A549 (cell line): Measurements from ENCODE around the gene NKAIN2. TPM values are rescaled to one million over a fixed set of nuclear protein-coding genes. Genes with fewer than 3 reads are reported as not detected.

Source experiments
- ATAC-seq, 2 experiments: fragments of 200-7000 bp in 1 of 2; fragments of >200 bp in 1 of 2; cut with Nextera tagmentation in 1 of 2; cut with Tn5 transposase in 1 of 2; 3 replicates each; pipeline versions ENCODE4 v1.8.0 to v1.9.1; 2018 to 2020; ENCODE audit warnings: mild to moderate bottlenecking in 1 of 2, moderate library complexity in 1 of 2
- CTCF ChIA-PET: fragments of 300-600 bp; sonication (Branson Sonifier 250); formaldehyde crosslinking; extraction: SDS; loops from one replicate; lab custom pipeline; 2021; ENCODE audit warnings: antibody characterized with exemption, inconsistent platforms; lab: Yijun Ruan, JAX
- POLR2A ChIA-PET: fragments of 350-600 bp; formaldehyde crosslinking; extraction: SDS; loops from one replicate; lab custom pipeline; 2021; ENCODE audit warnings: antibody characterized with exemption, inconsistent platforms; lab: Yijun Ruan, JAX
- DNase-seq, 2 experiments: peaks; one replicate each; pipeline versions ENCODE4 v3.0.0 to v3.0.0-alpha.2; 2011 to 2016; ENCODE audit warnings: low read depth in 1 of 2, low spot score in 1 of 2
- FAIRE-seq: peaks from 2 replicates; lab custom pipeline; 2011; peaks lifted over from hg19 to GRCh38; lab: Jason Lieb, UNC
- H3K27ac ChIP-seq, 2 experiments: fragments of >200 bp; sonication (Bioruptor Twin); formaldehyde crosslinking; 3 replicates each; pipeline ENCODE4 v1.5.1; 2016 to 2017
- H3K4me1 ChIP-seq: fragments of >200 bp; sonication (Bioruptor Twin); formaldehyde crosslinking; 3 replicates; pipeline ENCODE4 v1.6.1; 2016
- H3K4me2 ChIP-seq: fragments of >200 bp; sonication (Bioruptor Twin); formaldehyde crosslinking; 3 replicates; pipeline ENCODE4 v1.6.1; 2016
- H3K4me3 ChIP-seq: fragments of >200 bp; sonication (Bioruptor Twin); formaldehyde crosslinking; 3 replicates; pipeline ENCODE4 v1.5.1; 2016
- H3K9me3 ChIP-seq: fragments of >200 bp; sonication (Bioruptor Twin); formaldehyde crosslinking; 3 replicates; pipeline ENCODE4 v1.6.1; 2016
- BHLHE40 ChIP-seq: IDR thresholded peaks from 2 replicates; pipeline ENCODE4 v1.6.1; 2012; ENCODE audit warnings: low read depth, low read length, inconsistent platforms
- ESRRA ChIP-seq: fragments of 150-350 bp; IDR thresholded peaks from 2 replicates; pipeline ENCODE4 v1.6.1; 2014; ENCODE audit warnings: mild to moderate bottlenecking, low read length, borderline replicate concordance
- FOSL2 ChIP-seq, 2 experiments: fragments of 450-650 bp in 1 of 2; fragments of >200 bp in 1 of 2; sonication (Bioruptor Twin) in 1 of 2; formaldehyde crosslinking; IDR thresholded peaks; 2 replicates each; pipeline versions ENCODE4 v1.5.0 to v1.6.1; 2016 to 2020; ENCODE audit warnings: mild to moderate bottlenecking in 1 of 2, moderate library complexity in 1 of 2
- FOXS1 ChIP-seq: fragments of 250-450 bp; sonication (Bioruptor Pico); IDR thresholded peaks from 2 replicates; pipeline ENCODE4 v1.5.0; 2020; ENCODE audit warnings: mild to moderate bottlenecking, moderate library complexity
- HEYL ChIP-seq: fragments of 250-450 bp; sonication (Bioruptor Pico); IDR thresholded peaks from 2 replicates; pipeline ENCODE4 v1.8.0; 2021; ENCODE audit warnings: mild to moderate bottlenecking, moderate library complexity
- HOXA7 ChIP-seq: fragments of 250-450 bp; sonication (Bioruptor Pico); IDR thresholded peaks from 2 replicates; pipeline ENCODE4 v1.5.0; 2020; ENCODE audit warnings: mild to moderate bottlenecking, moderate library complexity
- JUN ChIP-seq, 2 experiments: fragments of >200 bp; sonication (Bioruptor Twin); formaldehyde crosslinking; IDR thresholded peaks; 2 replicates in 1 of 2; 3 replicates in 1 of 2; pipeline ENCODE4 v1.6.1; 2016 to 2017
- JUNB ChIP-seq: fragments of >200 bp; sonication (Bioruptor Twin); formaldehyde crosslinking; IDR thresholded peaks from 2 replicates; pipeline ENCODE4 v1.6.1; 2016
- KDM1A ChIP-seq: fragments of 200-600 bp; sonication (generic); IDR thresholded peaks from 2 replicates; pipeline ENCODE4 v1.6.1; 2016; ENCODE audit warnings: low read depth, mild to moderate bottlenecking
- MAFK ChIP-seq: fragments of 450-650 bp; IDR thresholded peaks from 2 replicates; pipeline ENCODE4 v1.6.1; 2014; ENCODE audit not compliant: partially characterized antibody
- MAZ ChIP-seq: fragments of 150-350 bp; IDR thresholded peaks from 2 replicates; pipeline ENCODE4 v1.6.1; 2014; ENCODE audit warnings: antibody characterized with exemption, low read depth, low read length, borderline replicate concordance
- NPAS2 ChIP-seq: fragments of 250-450 bp; sonication (Bioruptor Pico); IDR thresholded peaks from 2 replicates; pipeline ENCODE4 v1.8.0; 2022; ENCODE audit warnings: mild to moderate bottlenecking, moderate library complexity, borderline replicate concordance
- RAD21 ChIP-seq, 2 experiments: fragments of >200 bp in 1 of 2; sonication (Bioruptor Twin) in 1 of 2; formaldehyde crosslinking in 1 of 2; IDR thresholded peaks in 1 of 2; conservative IDR thresholded peaks in 1 of 2; 2 replicates in 1 of 2; 3 replicates in 1 of 2; pipeline ENCODE4 v1.6.1; 2012 to 2018; ENCODE audit warnings: inconsistent platforms in 1 of 2
- RNF2 ChIP-seq: fragments of 200-600 bp; sonication (generic); IDR thresholded peaks from 2 replicates; pipeline ENCODE4 v1.6.1; 2016; ENCODE audit warnings: low read depth, mild to moderate bottlenecking, antibody characterized with exemption, moderate library complexity, borderline replicate concordance
- ZC3H11A ChIP-seq: fragments of 450-650 bp; IDR thresholded peaks from 2 replicates; pipeline ENCODE4 v1.6.1; 2014; ENCODE audit warnings: antibody characterized with exemption, mild to moderate bottlenecking
- ZFP36 ChIP-seq: fragments of 450-650 bp; IDR thresholded peaks from 2 replicates; pipeline ENCODE4 v1.6.1; 2014; ENCODE audit warnings: borderline replicate concordance; ENCODE audit not compliant: partially characterized antibody
- WGBS: methylation state at CpG from one replicate; pipeline ENCODE4 v1.1.6; 2017; ENCODE audit errors: missing lambda C conversion rate; 5-methylcytosine and 5-hydroxymethylcytosine counted together
- polyA plus RNA-seq, 4 experiments: library from polyadenylated mRNA; depleted of rRNA in 3 of 4; stranded (reverse); fragments of >200 nt; fragmentation: RNase III in 1 of 4; extraction: RNeasy Plus Mini Kit Qiagen cat#74134 plus additional on column Dnase treatment in 1 of 4; gene quantifications; 2 replicates in 3 of 4; 3 replicates in 1 of 4; pipeline ENCODE4 v1.2.3, GENCODE V29; 2011 to 2017
- TF ChIP-seq, protein P1 (sequence below): fragments of 200-600 bp; sonication (generic); IDR thresholded peaks from 2 replicates; pipeline ENCODE4 v1.6.1; 2016; ENCODE audit warnings: antibody characterized with exemption, mild to moderate bottlenecking, moderate library complexity
- TF ChIP-seq, protein P2 (sequence below): fragments of 250-450 bp; sonication (Bioruptor Pico); IDR thresholded peaks from 2 replicates; pipeline ENCODE4 v1.5.0; 2021; ENCODE audit warnings: mild to moderate bottlenecking, moderate library complexity, borderline replicate concordance
- TF ChIP-seq, protein P3 (sequence below): IDR thresholded peaks from 2 replicates; pipeline ENCODE4 v1.6.1; 2012; ENCODE audit warnings: low read depth, borderline replicate concordance
- TF ChIP-seq, protein P4 (sequence below): fragments of >200 bp; sonication (Bioruptor Twin); formaldehyde crosslinking; IDR thresholded peaks from 3 replicates; pipeline ENCODE4 v1.5.1; 2016

Gene NKAIN2
- polyA plus RNA-seq, 2 of the 4 experiments (the other 2 are of a cell fraction) = not detected

DNA sequence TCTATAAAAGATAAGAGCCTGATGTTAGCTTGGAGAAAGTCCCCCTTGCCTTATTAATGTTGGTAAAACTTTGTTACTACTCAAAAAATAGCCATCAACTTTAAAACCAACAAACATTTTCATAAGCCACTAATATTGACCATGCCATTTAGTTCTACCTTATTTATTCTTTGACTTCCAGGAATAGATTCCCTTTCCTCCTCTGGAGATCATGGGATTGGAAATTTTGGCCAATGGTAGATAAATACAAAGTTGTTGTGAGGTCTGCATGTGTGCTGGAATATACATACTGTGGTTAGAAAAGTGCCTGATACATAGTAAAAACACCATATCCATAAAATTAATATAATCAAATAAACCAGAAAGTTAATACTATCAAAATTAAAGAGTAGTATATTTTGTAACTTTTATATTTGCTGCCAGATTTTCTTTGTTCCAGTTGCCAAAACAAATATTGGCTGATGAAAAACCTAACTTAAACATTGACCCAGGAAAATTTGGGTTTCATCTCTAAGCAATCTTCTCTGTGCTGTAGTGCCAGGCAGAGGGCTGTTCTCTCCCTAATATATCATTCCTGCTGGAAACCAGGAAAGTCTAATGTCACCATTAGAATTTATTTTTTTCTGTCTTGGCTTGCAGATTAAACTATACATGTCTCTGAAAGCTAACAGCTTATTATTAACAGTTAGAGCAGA lies 169.1 kb downstream of the NKAIN2 start (continued):
- TF ChIP-seq, protein P1, sequence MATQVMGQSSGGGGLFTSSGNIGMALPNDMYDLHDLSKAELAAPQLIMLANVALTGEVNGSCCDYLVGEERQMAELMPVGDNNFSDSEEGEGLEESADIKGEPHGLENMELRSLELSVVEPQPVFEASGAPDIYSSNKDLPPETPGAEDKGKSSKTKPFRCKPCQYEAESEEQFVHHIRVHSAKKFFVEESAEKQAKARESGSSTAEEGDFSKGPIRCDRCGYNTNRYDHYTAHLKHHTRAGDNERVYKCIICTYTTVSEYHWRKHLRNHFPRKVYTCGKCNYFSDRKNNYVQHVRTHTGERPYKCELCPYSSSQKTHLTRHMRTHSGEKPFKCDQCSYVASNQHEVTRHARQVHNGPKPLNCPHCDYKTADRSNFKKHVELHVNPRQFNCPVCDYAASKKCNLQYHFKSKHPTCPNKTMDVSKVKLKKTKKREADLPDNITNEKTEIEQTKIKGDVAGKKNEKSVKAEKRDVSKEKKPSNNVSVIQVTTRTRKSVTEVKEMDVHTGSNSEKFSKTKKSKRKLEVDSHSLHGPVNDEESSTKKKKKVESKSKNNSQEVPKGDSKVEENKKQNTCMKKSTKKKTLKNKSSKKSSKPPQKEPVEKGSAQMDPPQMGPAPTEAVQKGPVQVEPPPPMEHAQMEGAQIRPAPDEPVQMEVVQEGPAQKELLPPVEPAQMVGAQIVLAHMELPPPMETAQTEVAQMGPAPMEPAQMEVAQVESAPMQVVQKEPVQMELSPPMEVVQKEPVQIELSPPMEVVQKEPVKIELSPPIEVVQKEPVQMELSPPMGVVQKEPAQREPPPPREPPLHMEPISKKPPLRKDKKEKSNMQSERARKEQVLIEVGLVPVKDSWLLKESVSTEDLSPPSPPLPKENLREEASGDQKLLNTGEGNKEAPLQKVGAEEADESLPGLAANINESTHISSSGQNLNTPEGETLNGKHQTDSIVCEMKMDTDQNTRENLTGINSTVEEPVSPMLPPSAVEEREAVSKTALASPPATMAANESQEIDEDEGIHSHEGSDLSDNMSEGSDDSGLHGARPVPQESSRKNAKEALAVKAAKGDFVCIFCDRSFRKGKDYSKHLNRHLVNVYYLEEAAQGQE = no peak
- TF ChIP-seq KDM1A = no peak

DNA sequence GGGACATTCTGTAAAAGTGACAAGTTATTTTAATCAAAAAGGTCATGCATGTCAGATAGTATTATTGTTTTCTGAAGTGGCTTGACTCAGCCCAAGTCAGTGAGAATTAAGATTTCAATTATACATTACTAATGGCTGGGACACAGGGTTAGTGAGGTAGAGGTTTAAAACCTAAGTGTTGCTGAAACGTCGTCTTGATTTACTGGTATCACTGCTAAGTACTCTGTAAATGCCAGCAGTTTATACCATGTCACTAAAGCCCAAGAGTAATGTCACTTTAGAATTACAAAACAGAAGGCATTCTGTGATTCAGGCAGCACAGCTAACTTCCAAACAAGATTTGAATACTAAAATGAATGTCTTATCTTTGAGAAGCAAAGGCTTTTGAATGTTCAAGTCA lies 176.6 kb downstream of the NKAIN2 start:
- ATAC-seq (no peak), FAIRE-seq (no peak), DNase-seq (no peak)
- TF ChIP-seq FOXS1 (CRISPR knock-in tag) (no peak), NPAS2 (CRISPR knock-in tag) (no peak), HEYL (CRISPR knock-in tag) (no peak), JUN (IDR thresholded peaks at IDR 0.05) (no peak), MAZ (no peak), FOSL2 (IDR thresholded peaks at IDR 0.05) (no peak), FOSL2 (CRISPR knock-in tag; IDR thresholded peaks at IDR 0.05) (no peak), JUNB (no peak), RAD21 (conservative IDR thresholded peaks at IDR 0.05 in 1 of 2, IDR thresholded peaks at IDR 0.05 in 1 of 2) (no peak), KDM1A (no peak), ZFP36 (no peak), HOXA7 (CRISPR knock-in tag) (no peak), BHLHE40 (no peak), MAFK (no peak), ESRRA (no peak), ZC3H11A (no peak), RNF2 (no peak)
- TF ChIP-seq, protein P2, sequence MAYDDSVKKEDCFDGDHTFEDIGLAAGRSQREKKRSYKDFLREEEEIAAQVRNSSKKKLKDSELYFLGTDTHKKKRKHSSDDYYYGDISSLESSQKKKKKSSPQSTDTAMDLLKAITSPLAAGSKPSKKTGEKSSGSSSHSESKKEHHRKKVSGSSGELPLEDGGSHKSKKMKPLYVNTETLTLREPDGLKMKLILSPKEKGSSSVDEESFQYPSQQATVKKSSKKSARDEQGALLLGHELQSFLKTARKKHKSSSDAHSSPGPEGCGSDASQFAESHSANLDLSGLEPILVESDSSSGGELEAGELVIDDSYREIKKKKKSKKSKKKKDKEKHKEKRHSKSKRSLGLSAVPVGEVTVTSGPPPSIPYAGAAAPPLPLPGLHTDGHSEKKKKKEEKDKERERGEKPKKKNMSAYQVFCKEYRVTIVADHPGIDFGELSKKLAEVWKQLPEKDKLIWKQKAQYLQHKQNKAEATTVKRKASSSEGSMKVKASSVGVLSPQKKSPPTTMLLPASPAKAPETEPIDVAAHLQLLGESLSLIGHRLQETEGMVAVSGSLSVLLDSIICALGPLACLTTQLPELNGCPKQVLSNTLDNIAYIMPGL (CRISPR knock-in tag) = no peak
- TF ChIP-seq, protein P3, sequence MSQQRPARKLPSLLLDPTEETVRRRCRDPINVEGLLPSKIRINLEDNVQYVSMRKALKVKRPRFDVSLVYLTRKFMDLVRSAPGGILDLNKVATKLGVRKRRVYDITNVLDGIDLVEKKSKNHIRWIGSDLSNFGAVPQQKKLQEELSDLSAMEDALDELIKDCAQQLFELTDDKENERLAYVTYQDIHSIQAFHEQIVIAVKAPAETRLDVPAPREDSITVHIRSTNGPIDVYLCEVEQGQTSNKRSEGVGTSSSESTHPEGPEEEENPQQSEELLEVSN = no peak
- TF ChIP-seq, protein P1 = no peak
- TF ChIP-seq, protein P4, sequence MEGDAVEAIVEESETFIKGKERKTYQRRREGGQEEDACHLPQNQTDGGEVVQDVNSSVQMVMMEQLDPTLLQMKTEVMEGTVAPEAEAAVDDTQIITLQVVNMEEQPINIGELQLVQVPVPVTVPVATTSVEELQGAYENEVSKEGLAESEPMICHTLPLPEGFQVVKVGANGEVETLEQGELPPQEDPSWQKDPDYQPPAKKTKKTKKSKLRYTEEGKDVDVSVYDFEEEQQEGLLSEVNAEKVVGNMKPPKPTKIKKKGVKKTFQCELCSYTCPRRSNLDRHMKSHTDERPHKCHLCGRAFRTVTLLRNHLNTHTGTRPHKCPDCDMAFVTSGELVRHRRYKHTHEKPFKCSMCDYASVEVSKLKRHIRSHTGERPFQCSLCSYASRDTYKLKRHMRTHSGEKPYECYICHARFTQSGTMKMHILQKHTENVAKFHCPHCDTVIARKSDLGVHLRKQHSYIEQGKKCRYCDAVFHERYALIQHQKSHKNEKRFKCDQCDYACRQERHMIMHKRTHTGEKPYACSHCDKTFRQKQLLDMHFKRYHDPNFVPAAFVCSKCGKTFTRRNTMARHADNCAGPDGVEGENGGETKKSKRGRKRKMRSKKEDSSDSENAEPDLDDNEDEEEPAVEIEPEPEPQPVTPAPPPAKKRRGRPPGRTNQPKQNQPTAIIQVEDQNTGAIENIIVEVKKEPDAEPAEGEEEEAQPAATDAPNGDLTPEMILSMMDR = no peak
- ChIA-PET CTCF (no interaction called here), POLR2A (no interaction called here)
- H3K4me1 ChIP-seq = no peaks in the 10 kb centered on the region
- H3K27ac ChIP-seq = no peak overlapping the region
- no peak overlapping the region for H3K4me2 ChIP-seq
- WGBS = 0% methylated on average over 2 of the region's 2 CpGs
- H3K4me3 ChIP-seq = no peak overlapping the region
- no peaks in the 10 kb centered on the region for H3K9me3 ChIP-seq
